Measurements from ENCODE around the gene AIG1.

AIG1 gene

GRCh38 chr6:143276436-143276835 lies 215.7 kb downstream of the AIG1 start:
- Histone ChIP-seq H3K4me2 (ENCODE audit: insufficient read depth, low read length) (no peak overlapping the region), H3K27ac (ENCODE audit: low read length) (no peak overlapping the region), H3K9ac (ENCODE audit: low read depth, low read length) (no peak overlapping the region), H3K79me2 (ENCODE audit: insufficient read depth, low read length) (no peaks in the 10 kb centered on the region), H3K9me3 (ENCODE audit: insufficient read depth, low read length, severe bottlenecking) (no peaks in the 10 kb centered on the region), H3K36me3 (ENCODE audit: insufficient read depth, low read length) (no peaks in the 10 kb centered on the region), H4K20me1 (ENCODE audit: insufficient read depth, low read length) (no peaks in the 10 kb centered on the region), H3K4me3 (ENCODE audit: low read depth in 1 of 2, low read length in 2 of 2) (no peak overlapping the region), H2AFZ (ENCODE audit: low read depth, low read length) (no peak overlapping the region), H3K4me1 (ENCODE audit: insufficient read depth, low read length) (no peaks in the 10 kb centered on the region), H3K27me3 (ENCODE audit: insufficient read depth, low read length, poor library complexity) (no peaks in the 10 kb centered on the region)
- DNase-seq, result no peak
- TF ChIP-seq EZH2 (IDR thresholded peaks at IDR 0.05; ENCODE audit: borderline replicate concordance, low read depth, low read length, severe bottlenecking) (no peak), CTCF (IDR thresholded peaks at IDR 0.05; ENCODE audit: borderline replicate concordance, extremely low read depth, low read length, poor library complexity, severe bottlenecking) (no peak)
- ATAC-seq (ENCODE audit: insufficient read depth, low read depth), result no peak

- no peaks in the 10 kb centered on the region for H3K9me3 ChIP-seq (ENCODE audit: insufficient read depth, low read length, severe bottlenecking)
- H3K27me3 ChIP-seq (ENCODE audit: insufficient read depth, low read length, poor library complexity), result no peaks in the 10 kb centered on the region
- H4K20me1 ChIP-seq (ENCODE audit: insufficient read depth, low read length), result no peaks in the 10 kb centered on the region
- H3K36me3 ChIP-seq (ENCODE audit: insufficient read depth, low read length), result no peaks in the 10 kb centered on the region
- H3K4me3 ChIP-seq (ENCODE audit: low read depth in 1 of 2, low read length in 2 of 2), result no peak overlapping the region
- DNase-seq (no peak), ATAC-seq (ENCODE audit: insufficient read depth, low read depth) (no peak)
- H3K4me1 ChIP-seq (ENCODE audit: insufficient read depth, low read length), result no peaks in the 10 kb centered on the region
- H3K27ac ChIP-seq (ENCODE audit: low read length), result no peak overlapping the region
- no peak overlapping the region for H3K4me2 ChIP-seq (ENCODE audit: insufficient read depth, low read length)
- no peak overlapping the region for H3K9ac ChIP-seq (ENCODE audit: low read depth, low read length)
- H3K79me2 ChIP-seq (ENCODE audit: insufficient read depth, low read length), result no peaks in the 10 kb centered on the region
- TF ChIP-seq EZH2 (IDR thresholded peaks at IDR 0.05; ENCODE audit: borderline replicate concordance, low read depth, low read length, severe bottlenecking), result no peak
- peak; percentile 33 for TF ChIP-seq CTCF (IDR thresholded peaks at IDR 0.05; ENCODE audit: borderline replicate concordance, extremely low read depth, low read length, poor library complexity, severe bottlenecking)
- no peak overlapping the region for H2AFZ ChIP-seq (ENCODE audit: low read depth, low read length)
Measured at GRCh38 chr6:143279385-143279784, 218.7 kb downstream of the AIG1 start.

- Histone ChIP-seq H3K27me3 (ENCODE audit: insufficient read depth, low read length, poor library complexity) (no peaks in the 10 kb centered on the region), H3K4me2 (ENCODE audit: insufficient read depth, low read length) (no peak overlapping the region), H4K20me1 (ENCODE audit: insufficient read depth, low read length) (no peaks in the 10 kb centered on the region), H3K79me2 (ENCODE audit: insufficient read depth, low read length) (no peaks in the 10 kb centered on the region), H3K27ac (ENCODE audit: low read length) (no peak overlapping the region), H3K4me3 (ENCODE audit: low read depth in 1 of 2, low read length in 2 of 2) (no peak overlapping the region), H3K9ac (ENCODE audit: low read depth, low read length) (no peak overlapping the region), H2AFZ (ENCODE audit: low read depth, low read length) (no peak overlapping the region), H3K9me3 (ENCODE audit: insufficient read depth, low read length, severe bottlenecking) (no peaks in the 10 kb centered on the region), H3K36me3 (ENCODE audit: insufficient read depth, low read length) (no peaks in the 10 kb centered on the region), H3K4me1 (ENCODE audit: insufficient read depth, low read length) (no peaks in the 10 kb centered on the region)
- TF ChIP-seq CTCF (IDR thresholded peaks at IDR 0.05; ENCODE audit: borderline replicate concordance, extremely low read depth, low read length, poor library complexity, severe bottlenecking), result no peak
- no peak for TF ChIP-seq EZH2 (IDR thresholded peaks at IDR 0.05; ENCODE audit: borderline replicate concordance, low read depth, low read length, severe bottlenecking)
- ATAC-seq (ENCODE audit: insufficient read depth, low read depth) (no peak), DNase-seq (no peak)
Measured at GRCh38 chr6:143283887-143284645, 223.4 kb downstream of the AIG1 start.
